LNCAP (cell line): ENCODE results near the gene SAMD14.

Experiments
- CTCF ChIP-seq: fragments of 450-650 bp; IDR thresholded peaks from 2 replicates; pipeline ENCODE4 v1.5.1; 2017; ENCODE audit warnings: mild to moderate bottlenecking

SAMD14 gene

GRCh38 chr17:50066995-50067394 lies 63.0 kb downstream of the SAMD14 start:
- TF ChIP-seq CTCF: no peak

GRCh38 chr17:50065056-50065455 lies 64.9 kb downstream of the SAMD14 start:
- no peak for TF ChIP-seq CTCF

- TF ChIP-seq CTCF: no peak
Observed at GRCh38 chr17:50064253-50065001, 65.5 kb downstream of the SAMD14 start.

GRCh38 chr17:50063561-50064252 lies 66.3 kb downstream of the SAMD14 start:
- no peak for TF ChIP-seq CTCF

GRCh38 chr17:50062293-50063243 lies 67.4 kb downstream of the SAMD14 start:
- TF ChIP-seq CTCF: no peak

- TF ChIP-seq CTCF: no peak
Observed at GRCh38 chr17:50060951-50061712, 68.8 kb downstream of the SAMD14 start.
